SK-N-MC (cell line): Measurements from ENCODE around the gene LHX6.

ENCODE experiments used
- EZH2 ChIP-seq: fragments of 200-600 bp; sonication (generic); IDR thresholded peaks from one replicate; pipeline ENCODE4 v1.6.1; 2017; ENCODE audit warnings: antibody characterized with exemption
- POLR2AphosphoS5 ChIP-seq: IDR thresholded peaks from 2 replicates; pipeline ENCODE4 v1.6.1; 2012; ENCODE audit warnings: mild to moderate bottlenecking, low read depth, low read length, borderline replicate concordance

DNA sequence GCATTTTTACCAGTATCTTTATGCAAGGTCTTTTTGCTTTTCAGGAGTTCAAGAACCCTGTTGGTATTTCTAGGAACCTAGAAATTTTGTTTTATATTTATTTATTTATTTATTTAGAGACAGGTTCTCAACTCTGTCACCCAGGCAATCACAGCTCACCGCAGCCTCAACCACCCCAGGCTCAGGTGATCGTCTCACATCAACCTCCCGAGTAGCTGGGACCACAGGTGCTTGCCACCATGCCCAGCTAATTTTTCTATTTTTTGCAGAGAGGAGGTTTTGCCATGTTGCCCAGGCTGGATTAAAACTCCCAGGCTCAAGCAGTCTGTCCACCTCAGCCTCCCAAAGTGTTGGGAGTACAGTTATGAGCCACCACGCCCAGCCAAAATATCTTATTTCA, 32.9 kb downstream of the LHX6 start:
- no peak for TF ChIP-seq POLR2AphosphoS5
- no peak for TF ChIP-seq EZH2
